HL-60 (cell line): ENCODE results near the gene CHST13.

Experiments
- POLR2AphosphoS5 ChIP-seq: IDR thresholded peaks from 2 replicates; pipeline ENCODE4 v1.6.1; 2012; ENCODE audit warnings: low read depth
- TF ChIP-seq, protein P1 (sequence below): IDR thresholded peaks from 2 replicates; pipeline ENCODE4 v1.6.1; 2012; ENCODE audit warnings: low read depth; ENCODE audit not compliant: insufficient replicate concordance
- TF ChIP-seq, protein P2 (sequence below): IDR thresholded peaks from one replicate; pipeline ENCODE4 v1.5.1; 2011; ENCODE audit warnings: low read length, control low read depth, inconsistent platforms; ENCODE audit not compliant: insufficient read depth

DNA sequence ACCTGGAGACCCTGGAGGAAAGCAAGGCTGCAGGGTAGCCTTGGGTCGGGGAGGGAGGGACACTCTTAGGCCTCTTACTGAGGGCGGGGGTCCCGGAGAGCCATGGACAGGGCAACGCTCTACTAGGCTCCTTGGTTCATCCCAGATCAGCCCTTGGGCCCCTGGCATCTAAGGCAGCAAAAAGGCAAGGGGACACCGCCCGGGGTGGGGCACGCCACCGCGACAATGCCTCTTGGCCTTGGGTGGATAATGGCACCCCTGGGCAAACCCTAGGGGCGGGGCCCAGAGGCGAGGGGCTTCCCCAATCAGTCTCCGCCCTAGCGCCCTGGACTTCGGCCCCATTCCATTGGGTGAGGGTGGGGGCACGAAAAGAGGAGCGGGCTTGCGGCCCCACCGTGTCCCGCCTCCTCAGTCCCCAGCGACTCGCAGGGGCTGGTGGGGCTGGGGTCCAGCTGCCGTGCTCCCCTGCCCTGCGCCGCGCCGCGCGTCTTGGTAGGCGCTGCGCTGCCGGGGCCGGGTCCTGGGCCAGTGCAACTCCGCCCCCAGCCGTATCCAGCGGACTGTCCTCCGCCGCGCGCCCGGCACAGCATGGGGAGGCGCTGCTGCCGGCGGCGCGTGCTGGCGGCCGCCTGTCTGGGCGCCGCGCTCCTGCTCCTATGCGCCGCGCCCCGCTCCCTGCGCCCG lies at the start of gene CHST13:
- TF ChIP-seq, protein P1, sequence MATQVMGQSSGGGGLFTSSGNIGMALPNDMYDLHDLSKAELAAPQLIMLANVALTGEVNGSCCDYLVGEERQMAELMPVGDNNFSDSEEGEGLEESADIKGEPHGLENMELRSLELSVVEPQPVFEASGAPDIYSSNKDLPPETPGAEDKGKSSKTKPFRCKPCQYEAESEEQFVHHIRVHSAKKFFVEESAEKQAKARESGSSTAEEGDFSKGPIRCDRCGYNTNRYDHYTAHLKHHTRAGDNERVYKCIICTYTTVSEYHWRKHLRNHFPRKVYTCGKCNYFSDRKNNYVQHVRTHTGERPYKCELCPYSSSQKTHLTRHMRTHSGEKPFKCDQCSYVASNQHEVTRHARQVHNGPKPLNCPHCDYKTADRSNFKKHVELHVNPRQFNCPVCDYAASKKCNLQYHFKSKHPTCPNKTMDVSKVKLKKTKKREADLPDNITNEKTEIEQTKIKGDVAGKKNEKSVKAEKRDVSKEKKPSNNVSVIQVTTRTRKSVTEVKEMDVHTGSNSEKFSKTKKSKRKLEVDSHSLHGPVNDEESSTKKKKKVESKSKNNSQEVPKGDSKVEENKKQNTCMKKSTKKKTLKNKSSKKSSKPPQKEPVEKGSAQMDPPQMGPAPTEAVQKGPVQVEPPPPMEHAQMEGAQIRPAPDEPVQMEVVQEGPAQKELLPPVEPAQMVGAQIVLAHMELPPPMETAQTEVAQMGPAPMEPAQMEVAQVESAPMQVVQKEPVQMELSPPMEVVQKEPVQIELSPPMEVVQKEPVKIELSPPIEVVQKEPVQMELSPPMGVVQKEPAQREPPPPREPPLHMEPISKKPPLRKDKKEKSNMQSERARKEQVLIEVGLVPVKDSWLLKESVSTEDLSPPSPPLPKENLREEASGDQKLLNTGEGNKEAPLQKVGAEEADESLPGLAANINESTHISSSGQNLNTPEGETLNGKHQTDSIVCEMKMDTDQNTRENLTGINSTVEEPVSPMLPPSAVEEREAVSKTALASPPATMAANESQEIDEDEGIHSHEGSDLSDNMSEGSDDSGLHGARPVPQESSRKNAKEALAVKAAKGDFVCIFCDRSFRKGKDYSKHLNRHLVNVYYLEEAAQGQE, result no peak
- TF ChIP-seq, protein P2, sequence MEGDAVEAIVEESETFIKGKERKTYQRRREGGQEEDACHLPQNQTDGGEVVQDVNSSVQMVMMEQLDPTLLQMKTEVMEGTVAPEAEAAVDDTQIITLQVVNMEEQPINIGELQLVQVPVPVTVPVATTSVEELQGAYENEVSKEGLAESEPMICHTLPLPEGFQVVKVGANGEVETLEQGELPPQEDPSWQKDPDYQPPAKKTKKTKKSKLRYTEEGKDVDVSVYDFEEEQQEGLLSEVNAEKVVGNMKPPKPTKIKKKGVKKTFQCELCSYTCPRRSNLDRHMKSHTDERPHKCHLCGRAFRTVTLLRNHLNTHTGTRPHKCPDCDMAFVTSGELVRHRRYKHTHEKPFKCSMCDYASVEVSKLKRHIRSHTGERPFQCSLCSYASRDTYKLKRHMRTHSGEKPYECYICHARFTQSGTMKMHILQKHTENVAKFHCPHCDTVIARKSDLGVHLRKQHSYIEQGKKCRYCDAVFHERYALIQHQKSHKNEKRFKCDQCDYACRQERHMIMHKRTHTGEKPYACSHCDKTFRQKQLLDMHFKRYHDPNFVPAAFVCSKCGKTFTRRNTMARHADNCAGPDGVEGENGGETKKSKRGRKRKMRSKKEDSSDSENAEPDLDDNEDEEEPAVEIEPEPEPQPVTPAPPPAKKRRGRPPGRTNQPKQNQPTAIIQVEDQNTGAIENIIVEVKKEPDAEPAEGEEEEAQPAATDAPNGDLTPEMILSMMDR, result no peak
- TF ChIP-seq POLR2AphosphoS5, result no peak
